Naive thymus-derived CD4-positive, alpha-beta T cell (primary cell): ENCODE measurements around the gene PNMA8B. TPM values are rescaled to one million over a fixed set of nuclear protein-coding genes. Genes with fewer than 3 reads are reported as not detected.

Experiments used
- ATAC-seq: fragments of 150-1000 bp; cut with Tn5 transposase; 2 replicates; pipeline ENCODE4 v1.10.0; 2021; ENCODE audit warnings: mild to moderate bottlenecking, moderate library complexity
- CTCF ChIA-PET: fragments of 350-600 bp; sonication (Branson Sonifier 250); formaldehyde crosslinking; loops from one replicate; lab custom pipeline; 2021; ENCODE audit warnings: antibody characterized with exemption; lab: Charles Lee
- POLR2A ChIA-PET: fragments of 350-600 bp; sonication (Branson Sonifier 250); formaldehyde crosslinking; loops from one replicate; lab custom pipeline; 2021; ENCODE audit warnings: antibody characterized with exemption, inconsistent platforms; lab: Charles Lee
- DNase-seq, 9 donors: peaks; one replicate each; pipeline versions ENCODE4 v3.0.0 to v3.0.0-alpha.2; 2020 to 2022; ENCODE audit warnings: mixed read lengths in 1 of 9
- H3K27ac ChIP-seq: one replicate; pipeline ENCODE4 v1.7.0; 2013; ENCODE audit warnings: mild to moderate bottlenecking, low read depth, low read length, moderate library complexity
- H3K27me3 ChIP-seq, 2 donors: one replicate each; pipeline ENCODE4 v1.7.0; 2013; ENCODE audit warnings: low read length in 2 of 2, mild to moderate bottlenecking in 2 of 2, moderate library complexity in 2 of 2; ENCODE audit not compliant: control insufficient read depth in 2 of 2, insufficient read depth in 2 of 2
- H3K36me3 ChIP-seq, 3 experiments: 1 replicate in 2 of 3; 2 replicates in 1 of 3; pipeline ENCODE4 v1.7.0; 2013; ENCODE audit warnings: low read length in 3 of 3, mild to moderate bottlenecking in 3 of 3, moderate library complexity in 1 of 3; ENCODE audit not compliant: insufficient read depth in 3 of 3, control insufficient read depth in 2 of 3
- H3K4me1 ChIP-seq, 2 donors: one replicate each; pipeline ENCODE4 v1.7.0; 2013; ENCODE audit warnings: low read length in 2 of 2, mild to moderate bottlenecking in 2 of 2, moderate library complexity in 1 of 2; ENCODE audit not compliant: control insufficient read depth in 2 of 2, insufficient read depth in 2 of 2
- H3K4me3 ChIP-seq: 2 replicates; pipeline ENCODE4 v1.7.0; 2013; ENCODE audit warnings: mild to moderate bottlenecking, low read length
- H3K9me3 ChIP-seq, 3 experiments: 1 replicate in 2 of 3; 2 replicates in 1 of 3; pipeline ENCODE4 v1.7.0; 2013; ENCODE audit warnings: low read length in 3 of 3; ENCODE audit not compliant: control insufficient read depth in 2 of 3
- H3K27ac Mint-ChIP-seq, 9 donors: one replicate each; pipeline ENCODE4 v1.8.0; 2020 to 2022; ENCODE audit warnings: mixed read lengths in 9 of 9, mild to moderate bottlenecking in 8 of 9, moderate library complexity in 5 of 9, inconsistent platforms in 2 of 9
- H3K27me3 Mint-ChIP-seq, 5 donors: one replicate each; pipeline ENCODE4 v1.8.0; 2021 to 2022; ENCODE audit warnings: mixed read lengths in 5 of 5, mild to moderate bottlenecking in 1 of 5
- H3K36me3 Mint-ChIP-seq, 5 donors: one replicate each; pipeline ENCODE4 v1.8.0; 2020 to 2022; ENCODE audit warnings: mixed read lengths in 5 of 5, mild to moderate bottlenecking in 3 of 5, inconsistent platforms in 1 of 5
- H3K4me1 Mint-ChIP-seq, 7 donors: one replicate each; pipeline ENCODE4 v1.8.0; 2020 to 2022; ENCODE audit warnings: mixed read lengths in 7 of 7, mild to moderate bottlenecking in 3 of 7, inconsistent platforms in 1 of 7
- H3K4me3 Mint-ChIP-seq, 10 donors: one replicate each; pipeline ENCODE4 v1.8.0; 2020 to 2022; ENCODE audit warnings: mild to moderate bottlenecking in 10 of 10, mixed read lengths in 10 of 10, moderate library complexity in 6 of 10, inconsistent platforms in 2 of 10
- H3K9me3 Mint-ChIP-seq, 11 donors: one replicate each; pipeline ENCODE4 v1.8.0; 2020 to 2022; ENCODE audit warnings: mixed read lengths in 11 of 11, mild to moderate bottlenecking in 4 of 11, inconsistent platforms in 1 of 11, moderate library complexity in 1 of 11
- intact Hi-C, 2 donors: fragments of 100-400 bp; cut with micrococcal nuclease; formaldehyde crosslinking; loops; one replicate each; pipeline ENCODE4 v1.15.1; 2023
- polyA plus RNA-seq, 2 donors: library from polyadenylated mRNA; unstranded; fragments of 300-500 nt; fragmentation: Illumina TruSeq; gene quantifications; one replicate each; pipeline ENCODE4 v1.2.3, GENCODE V29; 2021
- total RNA-seq, 6 experiments: library from RNA in 5 of 6; stranded (reverse) in 5 of 6; gene quantifications; 1 replicate in 5 of 6; 2 replicates in 1 of 6; pipeline ENCODE4 v1.2.3 and lab custom pipeline; 2021 to 2026

Gene PNMA8B
- total and polyA plus RNA-seq, 7 experiments from 2014 or later: 0.24 to 2.3 (median 1.4) TPM; not detected in 1

DNA sequence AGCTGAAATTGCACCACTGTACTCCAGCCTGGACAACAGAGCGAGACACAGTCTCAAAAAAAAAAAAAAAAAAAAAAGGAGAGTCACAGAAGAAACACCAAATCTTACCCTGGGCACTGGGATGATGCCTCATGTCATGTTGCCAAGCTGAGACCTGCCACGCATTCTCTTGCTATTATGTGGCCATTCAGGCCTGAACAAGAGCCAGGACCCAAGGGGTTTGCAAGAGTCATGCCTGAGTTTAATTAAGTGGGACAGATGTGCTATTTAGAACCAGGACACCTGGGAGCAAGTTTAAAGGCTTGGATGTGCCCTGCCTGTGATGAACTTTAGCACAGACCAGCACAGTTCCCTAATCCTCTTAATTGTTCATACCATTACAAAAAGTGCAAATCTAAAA lies 34.1 kb downstream of the PNMA8B start:
- ChIA-PET POLR2A (no interaction called here), CTCF (no interaction called here)
- Histone ChIP-seq H3K27me3 (no peaks in the 10 kb centered on the region), H3K4me1 (no peaks in the 10 kb centered on the region), H3K9me3 (no peaks in the 10 kb centered on the region), H3K27ac (no peak overlapping the region), H3K36me3 (no peaks in the 10 kb centered on the region), H3K4me3 (no peak overlapping the region)
- peaks cover 0 to 3% (median 0%) of the 10 kb centered on the region in 11 donors for H3K9me3 Mint-ChIP-seq
- peaks cover 0 to under 1% (median 0%) of the 10 kb centered on the region in 7 donors for H3K4me1 Mint-ChIP-seq
- no peak for ATAC-seq
- peaks cover 0 to 4% (median 0%) of the 10 kb centered on the region in 5 donors for H3K36me3 Mint-ChIP-seq
- no peak for DNase-seq
- peaks cover under 1 to 24% (median 19%) of the 10 kb centered on the region in 5 donors for H3K27me3 Mint-ChIP-seq
- H3K27ac Mint-ChIP-seq: no peak overlapping the region
- intact Hi-C loops: no loop called here
- no peak overlapping the region for H3K4me3 Mint-ChIP-seq

DNA sequence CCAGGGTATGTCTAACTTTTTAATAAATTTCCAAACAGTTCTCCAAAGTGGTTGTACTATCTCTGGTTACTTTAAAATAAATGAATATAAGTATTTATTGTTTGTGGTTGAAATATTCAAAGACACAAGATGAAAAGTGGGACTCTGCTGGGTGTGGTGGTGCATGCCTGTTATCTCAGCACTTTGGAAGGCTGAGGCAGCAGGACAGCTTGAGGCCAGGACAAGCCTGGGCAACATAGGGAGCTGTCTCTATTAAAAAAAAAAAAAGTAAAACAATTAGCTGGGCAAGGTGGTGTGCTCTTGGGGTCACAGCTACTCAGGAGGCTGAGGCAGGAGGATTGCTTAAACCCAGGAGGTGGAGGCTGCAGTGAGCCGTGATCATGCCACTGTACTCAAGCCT lies 34.7 kb downstream of the PNMA8B start:
- Histone ChIP-seq H3K9me3 (no peaks in the 10 kb centered on the region), H3K27me3 (no peaks in the 10 kb centered on the region), H3K4me3 (no peak overlapping the region), H3K27ac (no peak overlapping the region), H3K36me3 (no peaks in the 10 kb centered on the region), H3K4me1 (no peaks in the 10 kb centered on the region)
- CTCF ChIA-PET: interaction anchor here (0.7 kb wide), 1 partner anchor 279 kb away, joined by 3 read pairs; no protein-coding TSS in a partner anchor
- intact Hi-C loops: no loop called here
- ATAC-seq (no peak), DNase-seq (no peak)
- H3K27ac Mint-ChIP-seq: no peak overlapping the region
- H3K36me3 Mint-ChIP-seq: peaks cover 0 to 4% (median 0%) of the 10 kb centered on the region in 5 donors
- no peak overlapping the region for H3K4me3 Mint-ChIP-seq
- no peaks in the 10 kb centered on the region for H3K4me1 Mint-ChIP-seq
- H3K9me3 Mint-ChIP-seq: peaks cover 0 to 3% (median 0%) of the 10 kb centered on the region in 11 donors
- POLR2A ChIA-PET: no interaction called here
- H3K27me3 Mint-ChIP-seq: peaks cover 0 to 29% (median 25%) of the 10 kb centered on the region in 5 donors

DNA sequence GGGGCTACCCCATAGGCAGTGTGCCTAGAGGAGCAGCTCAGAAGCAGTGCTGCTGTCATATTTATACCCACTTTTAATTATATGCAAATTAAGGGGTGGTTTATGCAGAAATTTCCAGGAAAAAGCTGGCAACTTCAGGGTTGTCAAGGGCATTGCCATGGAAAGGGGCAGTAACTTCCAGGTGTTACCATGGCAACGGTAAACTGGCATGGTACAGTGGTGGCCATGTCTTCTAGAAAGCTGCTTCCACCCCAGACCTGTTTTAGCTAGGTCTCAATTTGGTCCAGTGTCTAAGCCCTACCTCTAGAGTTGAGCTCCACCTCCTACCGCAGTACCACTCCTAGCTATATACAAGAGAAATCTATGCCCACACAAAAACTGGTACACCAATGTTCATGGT lies 35.6 kb downstream of the PNMA8B start:
- Histone ChIP-seq H3K27ac (no peak overlapping the region), H3K4me3 (no peak overlapping the region), H3K36me3 (no peaks in the 10 kb centered on the region), H3K27me3 (no peaks in the 10 kb centered on the region), H3K4me1 (no peaks in the 10 kb centered on the region), H3K9me3 (no peaks in the 10 kb centered on the region)
- no peak for ATAC-seq
- POLR2A ChIA-PET: no interaction called here
- Mint-ChIP-seq H3K4me1 (no peaks in the 10 kb centered on the region), H3K27ac (no peak overlapping the region), H3K9me3 (peaks cover 0 to 3% (median 0%) of the 10 kb centered on the region in 11 donors), H3K36me3 (peaks cover 0 to under 1% (median 0%) of the 10 kb centered on the region in 5 donors), H3K27me3 (peaks cover 0 to 34% (median 23%) of the 10 kb centered on the region in 5 donors), H3K4me3 (no peak overlapping the region)
- no peak for DNase-seq
- CTCF ChIA-PET: no interaction called here
- intact Hi-C loops: no loop called here

DNA sequence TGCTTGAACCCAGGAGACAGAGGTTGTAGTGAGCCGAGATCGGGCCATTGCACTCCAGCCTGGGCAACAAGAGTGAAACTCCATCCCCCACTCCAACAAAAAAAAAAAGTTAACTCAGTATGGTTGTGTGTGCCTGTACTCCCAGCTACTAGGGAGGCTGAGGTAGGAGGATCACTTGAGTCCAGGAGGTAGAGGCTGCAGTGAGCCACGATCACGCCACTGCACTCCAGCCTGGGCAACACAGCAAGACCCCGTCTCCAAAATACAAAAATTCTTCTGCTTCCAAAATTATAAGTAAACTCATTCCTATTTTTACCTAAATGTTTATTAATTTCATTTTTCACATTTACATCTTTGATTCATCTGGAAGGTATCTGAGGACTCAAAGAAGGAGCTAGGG lies 38.7 kb downstream of the PNMA8B start:
- Histone ChIP-seq H3K36me3 (no peaks in the 10 kb centered on the region), H3K9me3 (no peaks in the 10 kb centered on the region), H3K4me1 (no peaks in the 10 kb centered on the region), H3K27me3 (no peaks in the 10 kb centered on the region), H3K4me3 (no peak overlapping the region), H3K27ac (no peak overlapping the region)
- Mint-ChIP-seq H3K4me1 (no peaks in the 10 kb centered on the region), H3K36me3 (no peaks in the 10 kb centered on the region), H3K9me3 (no peaks in the 10 kb centered on the region), H3K4me3 (no peak overlapping the region), H3K27ac (no peak overlapping the region), H3K27me3 (peaks cover 6 to 34% (median 22%) of the 10 kb centered on the region in 5 donors)
- POLR2A ChIA-PET: no interaction called here
- CTCF ChIA-PET: interaction anchor here (0.6 to 0.7 kb wide), 2 partner anchors 13 to 87 kb away, joined by 3 read pairs; no protein-coding TSS in a partner anchor
- intact Hi-C loops: no loop called here
- no peak for DNase-seq
- ATAC-seq: no peak

DNA sequence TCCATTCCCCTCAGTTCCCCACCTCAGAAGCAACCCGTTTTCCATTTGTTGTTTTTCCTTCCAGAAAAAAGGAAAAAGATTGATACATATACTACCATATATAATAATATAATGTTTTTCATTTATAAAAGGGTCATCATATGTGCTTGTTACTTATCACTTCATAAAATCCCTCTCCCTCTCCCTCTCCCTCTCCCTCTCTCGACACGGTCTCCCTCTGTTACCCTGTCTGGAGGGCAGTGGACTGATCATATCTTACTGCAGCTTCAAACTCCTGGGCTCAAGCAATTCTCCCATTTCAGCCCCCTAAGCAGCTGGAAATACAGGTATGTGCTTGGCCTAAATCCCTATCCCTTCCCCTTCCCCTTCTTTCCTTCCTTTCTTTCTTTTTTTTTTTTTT lies 41.4 kb downstream of the PNMA8B start:
- ATAC-seq (no peak), DNase-seq (no peak)
- H3K9me3 Mint-ChIP-seq: peaks cover 0 to 8% (median 6%) of the 10 kb centered on the region in 11 donors
- peaks cover 0 to 8% (median 2%) of the 10 kb centered on the region in 5 donors for H3K36me3 Mint-ChIP-seq
- CTCF ChIA-PET: interaction anchor here (0.5 kb wide), 1 partner anchor 59 kb away, joined by 3 read pairs; no protein-coding TSS in a partner anchor
- Histone ChIP-seq H3K27me3 (no peaks in the 10 kb centered on the region), H3K27ac (no peak overlapping the region), H3K4me3 (no peak overlapping the region), H3K9me3 (no peaks in the 10 kb centered on the region), H3K36me3 (no peaks in the 10 kb centered on the region), H3K4me1 (no peaks in the 10 kb centered on the region)
- H3K4me1 Mint-ChIP-seq: no peaks in the 10 kb centered on the region
- H3K4me3 Mint-ChIP-seq: no peak overlapping the region
- peaks cover 15 to 41% (median 25%) of the 10 kb centered on the region in 5 donors for H3K27me3 Mint-ChIP-seq
- intact Hi-C loops: no loop called here
- peak overlapping the region in 1 of 9 donors; percentile 8 for H3K27ac Mint-ChIP-seq
- POLR2A ChIA-PET: no interaction called here

DNA sequence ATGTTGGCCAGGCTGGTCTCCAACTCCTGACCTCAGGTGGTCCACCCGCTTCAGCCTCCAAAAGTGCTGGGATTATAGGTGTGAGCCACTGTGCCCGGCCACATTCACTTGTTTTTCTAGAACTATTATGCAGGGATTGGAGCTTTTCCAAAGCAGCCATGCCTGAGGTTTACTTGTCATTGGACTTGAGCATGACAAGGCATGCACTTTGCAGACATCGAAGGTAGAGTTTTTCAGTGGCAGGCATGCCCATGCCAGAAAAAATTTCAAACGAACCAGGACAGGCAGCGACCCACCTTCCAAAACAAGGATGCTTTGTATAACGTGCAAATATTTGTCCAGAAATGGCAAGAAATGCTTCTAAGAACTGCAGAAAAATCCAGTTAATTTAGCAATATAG lies 42.0 kb downstream of the PNMA8B start:
- Histone ChIP-seq H3K4me1 (no peaks in the 10 kb centered on the region), H3K36me3 (no peaks in the 10 kb centered on the region), H3K9me3 (no peaks in the 10 kb centered on the region), H3K27me3 (no peaks in the 10 kb centered on the region), H3K4me3 (no peak overlapping the region), H3K27ac (no peak overlapping the region)
- ATAC-seq (no peak), DNase-seq (no peak)
- H3K27me3 Mint-ChIP-seq: peaks cover 10 to 41% (median 26%) of the 10 kb centered on the region in 5 donors
- no peak overlapping the region for H3K4me3 Mint-ChIP-seq
- intact Hi-C loops: no loop called here
- H3K9me3 Mint-ChIP-seq: peaks cover 0 to 10% (median 7%) of the 10 kb centered on the region in 11 donors
- ChIA-PET CTCF (no interaction called here), POLR2A (no interaction called here)
- peaks cover 0 to 8% (median 3%) of the 10 kb centered on the region in 5 donors for H3K36me3 Mint-ChIP-seq
- H3K4me1 Mint-ChIP-seq: no peaks in the 10 kb centered on the region
- H3K27ac Mint-ChIP-seq: no peak overlapping the region

DNA sequence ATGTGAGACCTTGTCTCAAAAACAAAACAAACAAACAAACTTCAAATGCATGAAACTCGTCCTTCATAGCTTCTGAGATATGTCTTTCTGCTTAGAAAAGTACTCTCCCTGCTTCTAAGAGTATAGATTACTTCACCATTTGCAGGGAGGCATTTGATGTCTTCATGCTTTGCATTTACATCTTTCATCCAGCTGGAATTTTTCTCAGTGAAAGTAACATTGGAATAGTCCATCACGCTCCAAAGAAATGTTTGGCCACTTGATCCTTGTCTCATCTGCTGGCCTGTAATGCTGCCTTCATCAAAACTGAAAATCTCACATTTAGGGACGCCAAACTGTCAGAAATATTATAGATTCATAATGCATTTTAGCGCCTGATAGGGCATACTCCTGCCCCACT lies 43.5 kb downstream of the PNMA8B start:
- ATAC-seq (no peak), DNase-seq (no peak)
- intact Hi-C loops: no loop called here
- no peaks in the 10 kb centered on the region for H3K27me3 ChIP-seq
- no peak overlapping the region for H3K27ac Mint-ChIP-seq
- H3K36me3 Mint-ChIP-seq: peaks cover 0 to 8% (median 3%) of the 10 kb centered on the region in 5 donors
- no peak overlapping the region for H3K4me3 Mint-ChIP-seq
- no peaks in the 10 kb centered on the region for H3K9me3 ChIP-seq
- H3K27me3 Mint-ChIP-seq: peaks cover 7 to 32% (median 18%) of the 10 kb centered on the region in 5 donors
- H3K9me3 Mint-ChIP-seq: peaks cover 0 to 10% (median 7%) of the 10 kb centered on the region in 11 donors
- CTCF ChIA-PET: interaction anchor here (0.7 kb wide), 1 partner anchor 68 kb away, joined by 3 read pairs; no protein-coding TSS in a partner anchor
- no peak overlapping the region for H3K4me3 ChIP-seq
- H3K27ac ChIP-seq: no peak overlapping the region
- H3K36me3 ChIP-seq: no peaks in the 10 kb centered on the region
- no peaks in the 10 kb centered on the region for H3K4me1 Mint-ChIP-seq
- no peaks in the 10 kb centered on the region for H3K4me1 ChIP-seq
- POLR2A ChIA-PET: no interaction called here
